ENCODE measurements around the gene PAQR7.
"Not testable (repeated sequence)": the region's sequence is repeated elsewhere in the genome, so short reads cannot be mapped to it uniquely, and the experiment has no call there.

The PAQR7 gene

DNA sequence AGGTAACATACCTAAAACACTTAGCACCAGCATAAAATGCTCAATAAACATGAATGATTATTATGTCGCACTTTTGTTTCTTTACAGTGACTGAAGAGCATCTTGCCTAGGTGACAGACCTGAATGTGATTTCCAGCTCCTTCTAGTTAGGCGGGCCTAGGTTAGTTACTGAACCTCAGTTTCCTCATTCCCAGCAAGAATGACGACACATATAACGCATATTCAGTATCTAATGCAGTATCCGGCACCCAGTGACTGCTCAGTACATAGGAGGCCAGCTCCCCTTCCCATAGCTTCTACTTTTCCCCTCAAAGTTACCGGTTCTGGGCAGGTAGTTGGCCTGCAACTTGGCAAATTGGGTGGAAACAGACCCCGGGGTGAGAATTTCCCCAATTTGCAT lies 17.0 kb downstream of the PAQR7 start:
- DNase-seq (no peak), ATAC-seq (no peak)
- H3K27ac Mint-ChIP-seq, result peak overlapping the region; percentile 95
- peaks cover 8% of the 10 kb centered on the region for H3K36me3 Mint-ChIP-seq (ENCODE audit: low read depth)
- H3K4me3 Mint-ChIP-seq, result peak overlapping the region; percentile 95
- H3K4me1 Mint-ChIP-seq, result peaks cover 23% of the 10 kb centered on the region
- no peaks in the 10 kb centered on the region for H3K9me3 Mint-ChIP-seq
- H3K27me3 Mint-ChIP-seq, result no peaks in the 10 kb centered on the region

DNA sequence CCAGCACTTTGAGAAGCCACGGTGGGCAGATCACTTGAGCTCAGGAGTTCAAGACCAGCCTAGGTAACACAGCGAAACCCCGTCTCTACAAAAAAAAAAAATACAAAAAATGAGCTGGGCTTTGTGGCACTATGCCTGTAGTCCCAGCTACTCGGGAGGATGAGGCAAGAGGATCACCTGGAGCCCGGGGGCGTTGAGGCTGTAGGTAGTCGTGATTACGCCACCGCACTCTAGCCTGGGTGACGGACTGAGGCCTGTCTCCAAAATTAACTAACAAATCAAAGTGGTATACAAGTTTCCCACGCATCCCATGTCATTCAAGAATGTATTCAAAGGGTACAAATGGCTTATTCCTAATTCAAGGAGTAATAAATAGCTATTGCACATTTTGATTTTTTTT lies 18.7 kb downstream of the PAQR7 start:
- H3K27ac Mint-ChIP-seq, result no peak overlapping the region
- no peaks in the 10 kb centered on the region for H3K9me3 Mint-ChIP-seq
- no peaks in the 10 kb centered on the region for H3K27me3 Mint-ChIP-seq
- H3K4me1 Mint-ChIP-seq, result peaks cover 23% of the 10 kb centered on the region
- H3K4me3 Mint-ChIP-seq, result peak overlapping the region; percentile 29
- H3K36me3 Mint-ChIP-seq (ENCODE audit: low read depth), result peaks cover 2% of the 10 kb centered on the region
- no peak for ATAC-seq
- no peak for DNase-seq

DNA sequence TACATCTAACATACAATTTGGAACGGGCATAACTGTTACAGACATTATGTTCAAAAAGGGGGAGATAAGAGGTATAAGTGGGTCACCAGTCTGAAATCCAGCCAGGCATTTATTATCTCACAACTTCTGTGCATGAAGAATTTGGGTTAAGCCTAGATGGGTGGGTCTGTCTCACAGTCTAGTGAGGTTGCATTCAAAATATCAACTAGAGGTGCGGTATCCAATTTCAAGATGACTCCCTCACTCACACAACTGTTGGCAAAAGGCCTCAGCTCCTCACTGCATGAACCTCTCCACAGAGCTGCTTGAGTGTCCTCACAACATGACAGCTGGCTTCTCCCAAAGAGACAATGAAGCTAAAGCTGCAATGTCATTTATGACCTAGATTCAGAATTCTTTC lies 21.0 kb downstream of the PAQR7 start:
- Mint-ChIP-seq H3K36me3 (ENCODE audit: low read depth) (peaks cover 6% of the 10 kb centered on the region), H3K4me3 (no peak overlapping the region), H3K27me3 (no peaks in the 10 kb centered on the region), H3K9me3 (no peaks in the 10 kb centered on the region), H3K4me1 (peaks cover 12% of the 10 kb centered on the region), H3K27ac (no peak overlapping the region)
- ATAC-seq (no peak), DNase-seq (no peak)

DNA sequence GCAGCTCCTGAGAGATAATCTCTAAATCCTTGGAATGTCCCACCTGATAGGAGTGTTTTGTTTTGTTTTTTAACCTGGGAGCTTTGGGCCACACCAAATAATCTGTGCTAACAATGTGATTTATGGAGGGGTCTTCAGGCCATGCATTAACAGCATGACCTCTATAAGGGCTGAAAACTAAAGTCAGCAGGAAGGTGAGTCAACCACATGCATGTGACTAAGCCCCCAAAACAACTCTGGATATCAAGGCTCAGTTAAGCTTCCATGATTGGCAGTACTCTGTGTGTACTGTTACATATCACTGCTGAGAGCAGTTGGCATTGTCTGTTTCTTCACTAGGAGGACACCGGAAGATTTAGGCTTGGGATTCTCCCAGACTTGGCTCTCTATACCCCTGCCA lies 27.0 kb downstream of the PAQR7 start:
- H3K36me3 Mint-ChIP-seq (ENCODE audit: low read depth), result peaks cover 5% of the 10 kb centered on the region
- peaks cover 2% of the 10 kb centered on the region for H3K27me3 Mint-ChIP-seq
- H3K4me1 Mint-ChIP-seq, result no peaks in the 10 kb centered on the region
- DNase-seq (no peak), ATAC-seq (no peak)
- H3K4me3 Mint-ChIP-seq, result no peak overlapping the region
- H3K9me3 Mint-ChIP-seq, result no peaks in the 10 kb centered on the region
- no peak overlapping the region for H3K27ac Mint-ChIP-seq

DNA sequence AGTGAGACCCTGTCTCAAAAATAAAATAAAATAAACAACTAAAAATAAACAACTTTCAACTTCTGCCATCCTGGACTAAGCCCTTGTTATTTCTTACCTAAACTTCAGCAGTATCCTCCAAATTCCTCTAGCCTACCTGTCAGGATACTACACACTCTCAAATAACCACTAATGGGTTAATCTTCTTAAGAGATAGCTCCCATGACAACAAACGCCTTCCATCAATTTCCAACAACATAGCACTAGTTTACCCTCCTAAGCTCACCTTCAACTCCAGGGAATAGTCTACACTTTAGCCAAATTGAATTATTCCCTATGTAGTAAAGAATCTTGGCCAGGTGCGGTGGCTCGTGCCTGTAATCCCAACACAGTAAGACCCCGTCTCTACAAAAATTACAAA lies 27.6 kb downstream of the PAQR7 start:
- H3K27me3 Mint-ChIP-seq, result peaks cover 2% of the 10 kb centered on the region
- H3K27ac Mint-ChIP-seq, result no peak overlapping the region
- peaks cover 5% of the 10 kb centered on the region for H3K36me3 Mint-ChIP-seq (ENCODE audit: low read depth)
- ATAC-seq (no peak), DNase-seq (no peak)
- no peaks in the 10 kb centered on the region for H3K9me3 Mint-ChIP-seq
- H3K4me1 Mint-ChIP-seq, result no peaks in the 10 kb centered on the region
- H3K4me3 Mint-ChIP-seq, result no peak overlapping the region

DNA sequence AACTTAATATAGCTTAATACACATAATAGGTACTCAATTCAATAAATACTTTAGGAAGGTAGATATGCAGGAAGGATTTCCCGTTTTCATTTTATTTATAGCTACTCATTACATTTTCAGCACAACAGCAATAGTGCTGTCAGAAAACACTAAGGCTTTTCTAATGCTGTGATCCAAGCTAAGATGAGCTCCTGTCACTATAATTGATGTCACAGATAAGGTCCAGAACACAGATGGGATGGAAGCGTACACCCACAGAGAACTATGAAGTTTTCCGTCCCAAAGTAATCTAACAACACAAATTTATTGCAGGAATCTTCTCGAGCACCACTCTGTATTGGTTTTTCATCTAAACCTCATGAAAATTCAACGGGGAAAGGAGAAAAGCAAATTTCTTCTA lies 29.8 kb downstream of the PAQR7 start:
- H3K4me3 Mint-ChIP-seq, result no peak overlapping the region
- ATAC-seq (no peak), DNase-seq (no peak)
- peaks cover 4% of the 10 kb centered on the region for H3K36me3 Mint-ChIP-seq (ENCODE audit: low read depth)
- no peaks in the 10 kb centered on the region for H3K4me1 Mint-ChIP-seq
- H3K27ac Mint-ChIP-seq, result no peak overlapping the region
- H3K27me3 Mint-ChIP-seq, result peaks cover 2% of the 10 kb centered on the region
- no peaks in the 10 kb centered on the region for H3K9me3 Mint-ChIP-seq

DNA sequence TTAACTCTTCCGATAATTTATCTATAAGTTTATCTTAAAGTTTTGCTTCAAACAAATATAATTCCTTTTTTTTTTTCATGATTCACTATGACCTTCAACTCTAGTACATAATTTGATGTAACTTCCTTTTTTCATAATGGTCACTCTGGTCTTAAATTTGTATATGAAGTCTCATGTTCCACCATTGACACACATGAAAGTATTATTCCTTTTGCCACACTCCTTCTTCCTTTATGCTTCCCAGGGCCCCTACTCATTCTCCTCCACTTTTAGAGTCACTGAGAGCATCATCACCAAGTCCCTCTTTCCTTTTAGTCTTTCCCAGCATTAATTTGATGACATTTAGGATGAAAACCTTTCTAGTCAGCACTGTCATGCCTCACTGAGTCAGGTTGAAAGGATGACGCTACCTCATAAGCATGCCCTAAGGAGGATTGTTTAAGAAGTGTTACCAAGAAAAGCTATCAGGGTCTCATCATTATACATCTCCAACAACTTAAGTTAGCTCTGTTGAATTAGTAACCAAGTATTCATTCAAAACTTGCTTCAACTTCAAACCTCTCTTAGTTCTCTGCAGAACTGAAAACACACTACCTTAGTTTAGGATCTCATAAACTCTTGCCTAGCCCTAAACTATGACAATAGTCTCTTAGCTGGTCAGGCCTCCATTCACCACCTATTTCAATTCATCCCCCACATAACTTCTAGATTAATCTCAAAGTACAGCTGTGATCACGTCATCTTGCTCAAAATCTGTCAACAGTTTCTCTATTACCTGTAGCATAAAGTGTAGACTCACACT lies 30.8 kb downstream of the PAQR7 start:
- Mint-ChIP-seq H3K27ac (no peak overlapping the region), H3K4me1 (no peaks in the 10 kb centered on the region), H3K4me3 (no peak overlapping the region), H3K9me3 (no peaks in the 10 kb centered on the region), H3K27me3 (peaks cover 2% of the 10 kb centered on the region), H3K36me3 (ENCODE audit: low read depth) (peaks cover 6% of the 10 kb centered on the region)
- no peak for ATAC-seq
- no peak for DNase-seq

DNA sequence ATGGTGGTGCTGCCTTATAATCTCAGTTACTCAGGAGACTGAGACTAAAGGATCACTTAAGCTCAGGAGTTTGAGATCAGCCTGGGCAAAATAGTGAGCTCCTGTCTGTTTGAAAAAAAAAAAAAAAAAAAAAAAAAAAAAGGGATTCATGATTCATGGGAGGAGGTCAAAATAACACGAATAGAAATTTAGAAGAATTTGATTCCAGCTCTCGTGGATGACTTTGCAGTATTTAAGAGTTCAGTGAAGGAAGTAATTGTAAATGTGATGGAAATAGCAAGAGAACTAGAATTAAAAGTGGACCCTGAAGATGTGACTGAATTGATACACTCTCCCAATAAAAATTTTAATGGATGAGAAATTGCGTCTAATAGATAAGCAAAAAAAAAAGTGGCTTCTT lies 32.0 kb downstream of the PAQR7 start:
- Mint-ChIP-seq H3K4me3 (no peak overlapping the region), H3K4me1 (no peaks in the 10 kb centered on the region), H3K27ac (no peak overlapping the region), H3K36me3 (ENCODE audit: low read depth) (peaks cover 6% of the 10 kb centered on the region), H3K9me3 (no peaks in the 10 kb centered on the region), H3K27me3 (peaks cover 2% of the 10 kb centered on the region)
- ATAC-seq (no peak), DNase-seq (no peak)

DNA sequence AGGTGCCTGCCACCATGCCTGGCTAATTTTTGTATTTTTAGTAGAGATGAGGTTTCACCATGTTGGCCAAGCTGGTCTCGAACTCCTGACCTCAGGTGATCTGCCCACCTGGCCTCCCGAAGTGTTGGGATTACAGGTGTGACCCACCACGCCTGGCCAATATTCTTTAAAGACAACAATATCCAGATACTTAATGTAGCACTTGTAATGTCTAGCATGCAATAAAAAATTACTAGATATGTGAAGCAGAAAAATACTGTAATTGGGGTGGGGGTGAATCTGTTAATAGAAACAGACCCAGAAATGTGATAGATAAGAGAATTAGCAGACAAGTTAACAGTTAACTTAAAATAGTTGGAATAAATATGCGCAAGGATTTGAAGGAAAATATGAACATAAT lies 35.7 kb downstream of the PAQR7 start:
- ATAC-seq, H3K4me1 Mint-ChIP-seq, H3K9me3 Mint-ChIP-seq, DNase-seq, H3K27ac Mint-ChIP-seq, H3K27me3 Mint-ChIP-seq, H3K4me3 Mint-ChIP-seq: not testable (repeated sequence)
- H3K36me3 Mint-ChIP-seq (ENCODE audit: low read depth), result peaks cover 17% of the 10 kb centered on the region

DNA sequence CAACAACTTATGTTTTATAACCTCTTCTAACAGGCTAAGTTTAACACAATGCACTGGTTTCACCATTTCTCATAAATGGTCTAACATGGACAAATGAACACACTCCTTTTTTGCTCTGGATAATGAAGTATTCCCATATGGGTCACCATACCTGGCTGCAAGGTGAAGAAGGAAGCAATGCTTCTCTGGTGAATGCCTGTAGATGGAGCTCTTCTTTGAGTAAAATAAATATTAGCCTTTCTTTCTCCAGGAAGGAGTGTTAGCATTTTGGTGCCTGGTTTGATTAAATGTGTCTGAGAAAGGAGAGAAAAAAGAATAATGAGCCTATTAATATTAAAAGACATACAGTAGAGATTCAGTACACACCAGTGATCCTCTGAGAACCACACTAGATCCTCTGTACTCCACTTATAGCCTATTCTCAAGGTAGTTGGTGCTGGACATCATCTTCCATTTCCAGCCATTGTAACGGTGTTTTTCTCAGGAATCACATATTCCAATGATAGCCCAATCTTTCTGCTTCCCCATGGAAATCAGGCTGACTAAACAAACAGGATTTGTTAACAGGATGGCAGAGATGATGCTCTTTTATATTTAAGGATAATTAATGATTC lies 38.1 kb downstream of the PAQR7 start:
- no peak for ATAC-seq
- H3K36me3 Mint-ChIP-seq (ENCODE audit: low read depth), result peaks cover 30% of the 10 kb centered on the region
- no peaks in the 10 kb centered on the region for H3K9me3 Mint-ChIP-seq
- no peaks in the 10 kb centered on the region for H3K27me3 Mint-ChIP-seq
- DNase-seq, result no peak
- no peaks in the 10 kb centered on the region for H3K4me1 Mint-ChIP-seq
- H3K27ac Mint-ChIP-seq, result no peak overlapping the region
- no peak overlapping the region for H3K4me3 Mint-ChIP-seq

DNA sequence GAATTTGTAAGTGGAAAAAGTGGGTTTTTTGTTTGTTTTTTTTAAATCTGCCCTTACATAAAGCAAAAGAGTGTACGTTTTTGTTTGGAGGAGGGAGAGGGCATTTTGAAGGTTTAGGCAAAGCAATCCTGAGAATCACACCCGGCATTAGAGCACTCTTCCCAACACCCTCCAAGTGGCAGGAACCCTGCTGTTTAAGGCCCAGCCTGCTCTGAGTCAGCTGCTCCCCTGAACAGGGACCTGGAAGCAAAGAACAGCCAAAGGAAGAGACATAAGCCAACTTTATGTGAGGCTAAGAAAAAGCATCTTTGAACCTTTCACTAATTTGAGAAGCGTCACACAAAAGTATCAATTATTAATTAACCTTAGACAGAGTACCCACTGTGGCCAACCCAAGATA lies 38.8 kb downstream of the PAQR7 start:
- no peak for DNase-seq
- ATAC-seq, result no peak
- Mint-ChIP-seq H3K36me3 (ENCODE audit: low read depth) (peaks cover 32% of the 10 kb centered on the region), H3K27me3 (no peaks in the 10 kb centered on the region), H3K4me3 (no peak overlapping the region), H3K9me3 (no peaks in the 10 kb centered on the region), H3K4me1 (no peaks in the 10 kb centered on the region), H3K27ac (no peak overlapping the region)

DNA sequence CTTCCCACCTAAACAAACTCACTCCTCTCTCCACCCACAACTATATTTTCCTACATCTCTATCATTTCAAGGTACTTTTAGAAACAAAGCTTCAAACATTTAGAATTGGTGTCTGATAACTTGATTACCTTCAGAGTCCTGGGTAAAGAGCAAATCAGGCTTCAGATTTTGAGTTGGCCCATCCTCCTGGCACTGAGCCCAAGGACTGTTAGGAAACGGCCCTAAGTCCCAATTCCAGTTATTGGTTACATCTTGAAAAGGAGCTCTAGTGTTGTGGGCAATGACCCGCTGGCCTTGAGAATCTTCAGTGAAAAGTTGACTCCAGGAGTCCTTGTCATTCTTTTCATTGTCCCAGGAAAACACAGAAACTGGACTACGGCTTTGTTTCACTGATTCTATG lies 40.6 kb downstream of the PAQR7 start:
- H3K27ac Mint-ChIP-seq, result no peak overlapping the region
- DNase-seq (no peak), ATAC-seq (no peak)
- H3K27me3 Mint-ChIP-seq, result no peaks in the 10 kb centered on the region
- no peaks in the 10 kb centered on the region for H3K9me3 Mint-ChIP-seq
- peaks cover 41% of the 10 kb centered on the region for H3K36me3 Mint-ChIP-seq (ENCODE audit: low read depth)
- no peak overlapping the region for H3K4me3 Mint-ChIP-seq
- no peaks in the 10 kb centered on the region for H3K4me1 Mint-ChIP-seq

DNA sequence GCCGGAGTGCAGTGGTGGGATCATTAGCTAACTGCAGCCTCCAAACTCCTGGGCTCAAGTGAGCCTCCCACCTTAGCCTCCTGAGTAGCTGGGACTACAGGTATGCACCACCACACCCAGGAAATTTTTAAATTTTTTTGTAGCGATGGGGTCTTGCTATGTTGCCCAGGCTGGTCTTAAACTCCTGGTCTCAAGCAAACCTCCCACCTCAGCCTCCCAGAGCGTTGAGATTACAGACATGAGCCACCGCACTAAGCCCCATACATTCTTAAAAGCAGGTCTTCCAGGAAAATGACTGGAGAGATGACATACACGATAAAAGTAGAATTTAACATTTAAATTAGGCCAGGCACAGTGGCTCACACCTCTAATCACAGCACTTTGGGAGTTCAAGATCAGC lies 42.4 kb downstream of the PAQR7 start:
- Mint-ChIP-seq H3K27ac (no peak overlapping the region), H3K9me3 (no peaks in the 10 kb centered on the region), H3K36me3 (ENCODE audit: low read depth) (peaks cover 49% of the 10 kb centered on the region)

DNA sequence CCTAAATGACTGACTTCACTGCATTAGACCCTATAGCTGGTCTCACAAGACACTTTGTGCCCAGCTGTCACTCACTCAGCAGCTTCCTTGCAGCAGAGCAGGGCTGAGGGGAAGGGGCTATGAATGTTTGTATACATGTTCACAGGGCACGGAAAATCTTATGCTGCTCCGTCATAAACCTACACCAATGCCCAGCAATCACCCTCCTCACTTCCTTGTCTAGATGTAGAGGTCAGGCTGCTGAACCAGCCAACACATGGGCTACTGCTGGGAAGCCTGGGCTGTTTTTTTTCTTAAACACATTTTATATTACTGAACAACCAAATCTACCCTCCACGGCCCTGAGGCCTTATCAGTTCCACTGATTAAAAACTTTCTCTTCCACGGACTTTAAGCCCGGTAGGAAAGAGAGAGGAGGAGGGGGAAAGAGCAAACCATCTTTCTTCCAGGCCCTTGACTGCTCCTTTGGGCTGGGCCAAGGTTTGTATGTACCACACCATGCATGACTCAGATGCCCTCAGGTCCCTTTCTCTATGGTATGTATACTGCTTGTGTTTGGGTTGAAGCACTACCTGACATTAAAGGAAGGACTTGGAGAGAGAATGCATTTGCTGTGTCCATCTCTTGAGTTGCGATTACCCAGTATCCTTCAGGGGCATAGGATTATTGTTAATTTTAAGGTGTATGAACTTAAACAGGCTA lies 43.0 kb downstream of the PAQR7 start:
- no peak overlapping the region for H3K27ac Mint-ChIP-seq
- ATAC-seq (no peak), DNase-seq (no peak)
- H3K4me3 Mint-ChIP-seq, result no peak overlapping the region
- no peaks in the 10 kb centered on the region for H3K27me3 Mint-ChIP-seq
- no peaks in the 10 kb centered on the region for H3K4me1 Mint-ChIP-seq
- H3K9me3 Mint-ChIP-seq, result no peaks in the 10 kb centered on the region
- H3K36me3 Mint-ChIP-seq (ENCODE audit: low read depth), result peaks cover 53% of the 10 kb centered on the region

More for the DNA sequence above, 42.4 kb downstream of the PAQR7 start:
- DNase-seq (no peak), ATAC-seq (no peak)
- Mint-ChIP-seq H3K4me3 (no peak overlapping the region), H3K27me3 (no peaks in the 10 kb centered on the region), H3K4me1 (no peaks in the 10 kb centered on the region)

DNA sequence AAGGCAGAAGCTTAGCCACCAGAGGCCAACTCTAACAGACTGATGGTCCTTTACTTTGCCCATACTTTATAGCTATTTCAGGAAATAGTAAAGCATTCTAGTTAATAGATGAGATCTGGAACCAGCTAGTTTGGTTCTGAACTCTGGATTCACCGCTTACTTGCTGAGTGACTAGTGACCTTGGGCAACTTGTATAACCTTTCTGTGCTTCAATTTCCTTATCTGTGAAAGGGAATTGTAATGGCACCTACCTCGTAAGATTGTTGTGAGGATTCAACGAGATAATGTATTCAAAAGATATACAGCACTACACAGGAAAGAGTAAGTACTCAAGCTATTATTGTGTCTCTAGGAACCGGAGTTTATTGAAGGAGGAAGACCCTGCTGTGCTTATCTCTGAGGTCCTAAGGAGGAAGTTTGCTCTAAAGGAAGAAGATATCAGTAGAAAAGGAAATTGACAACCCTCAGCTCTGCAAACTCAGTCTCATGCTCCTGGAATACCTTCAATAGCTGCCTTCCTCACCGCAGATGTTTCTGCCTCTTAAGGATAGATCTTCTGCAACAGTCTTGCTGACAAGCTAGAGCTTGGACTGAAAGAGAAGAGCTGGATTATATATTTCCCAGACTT lies 43.8 kb downstream of the PAQR7 start:
- Mint-ChIP-seq H3K36me3 (ENCODE audit: low read depth) (peaks cover 53% of the 10 kb centered on the region), H3K4me1 (no peaks in the 10 kb centered on the region), H3K4me3 (no peak overlapping the region), H3K9me3 (no peaks in the 10 kb centered on the region), H3K27ac (no peak overlapping the region), H3K27me3 (no peaks in the 10 kb centered on the region)
- DNase-seq (no peak), ATAC-seq (no peak)

Data from activated naive CD8-positive, alpha-beta T cell treated with anti-CD3 and anti-CD28 coated beads, Interleukin-2, amount 50 U/mL, for 24 hours (primary cell).